ENCODE results near the gene RMC1.
"Not testable (repeated sequence)": the region's sequence is repeated elsewhere in the genome, so short reads cannot be mapped to it uniquely, and the experiment has no call there.

Gene RMC1

GRCh38 chr18:23503038-23503962 lies at the start of gene RMC1:
Gene RMC1 (plus strand): TSS chr18:23503511. CDS start chr18:23503619, 108 bp downstream.
- peak; percentile 97 to 98 for DNase-seq (ENCODE audit: low read depth in 2 of 2)

GRCh38 chr18:23453680-23454058 lies 49.6 kb upstream of the RMC1 start:
- no peak for DNase-seq (ENCODE audit: low read depth in 2 of 2)

- DNase-seq (ENCODE audit: low read depth in 2 of 2): no peak
These were observed 46.5 kb upstream of the RMC1 start for GRCh38 chr18:23456835-23457234.

GRCh38 chr18:23458830-23459529 lies 44.3 kb upstream of the RMC1 start:
- DNase-seq (ENCODE audit: low read depth in 2 of 2): no peak

- no peak for DNase-seq (ENCODE audit: low read depth in 2 of 2)
These were observed 43.8 kb upstream of the RMC1 start for GRCh38 chr18:23459530-23459921.

GRCh38 chr18:23460285-23461273 lies 42.7 kb upstream of the RMC1 start:
- DNase-seq (ENCODE audit: low read depth in 2 of 2): no peak

GRCh38 chr18:23462876-23463275 lies 40.4 kb upstream of the RMC1 start:
- no peak for DNase-seq (ENCODE audit: low read depth in 2 of 2)

- DNase-seq (ENCODE audit: low read depth in 2 of 2): no peak
These were observed 34.4 kb upstream of the RMC1 start for GRCh38 chr18:23468753-23469459.

GRCh38 chr18:23470620-23471387 lies 32.5 kb upstream of the RMC1 start:
- DNase-seq (ENCODE audit: low read depth in 2 of 2): no peak

GRCh38 chr18:23471486-23471885 lies 31.8 kb upstream of the RMC1 start:
- no peak for DNase-seq (ENCODE audit: low read depth in 2 of 2)

GRCh38 chr18:23479829-23480505 lies 23.3 kb upstream of the RMC1 start:
- no peak for DNase-seq (ENCODE audit: low read depth in 2 of 2)

- no peak for DNase-seq (ENCODE audit: low read depth in 2 of 2)
These were observed 18.6 kb upstream of the RMC1 start for GRCh38 chr18:23484561-23485182.

GRCh38 chr18:23485386-23485785 lies 17.9 kb upstream of the RMC1 start:
- DNase-seq (ENCODE audit: low read depth in 2 of 2): no peak

GRCh38 chr18:23487738-23488570 lies 15.4 kb upstream of the RMC1 start:
- DNase-seq (ENCODE audit: low read depth in 2 of 2): no peak

GRCh38 chr18:23489586-23489985 lies 13.7 kb upstream of the RMC1 start:
- DNase-seq (ENCODE audit: low read depth in 2 of 2): not testable (repeated sequence)

- no peak for DNase-seq (ENCODE audit: low read depth in 2 of 2)
These were observed 9.7 kb upstream of the RMC1 start for GRCh38 chr18:23493654-23494053.

GRCh38 chr18:23494992-23495391 lies 8.3 kb upstream of the RMC1 start:
- DNase-seq (ENCODE audit: low read depth in 2 of 2): no peak

- DNase-seq (ENCODE audit: low read depth in 2 of 2): no peak
These were observed 7.4 kb upstream of the RMC1 start for GRCh38 chr18:23495723-23496440.

Data from stimulated activated CD8-positive, alpha-beta memory T cell treated with anti-CD3 and anti-CD28 coated beads, Interleukin-2, amount 100 ng/mL, for 1 hour (primary cell).